ENCODE measurements around the gene GEN1. TPM values are rescaled to one million over a fixed set of nuclear protein-coding genes. Genes with fewer than 3 reads are reported as not detected.

The GEN1 gene
- total RNA-seq, 1 experiment from 2014 or later, result 36.5 TPM

DNA sequence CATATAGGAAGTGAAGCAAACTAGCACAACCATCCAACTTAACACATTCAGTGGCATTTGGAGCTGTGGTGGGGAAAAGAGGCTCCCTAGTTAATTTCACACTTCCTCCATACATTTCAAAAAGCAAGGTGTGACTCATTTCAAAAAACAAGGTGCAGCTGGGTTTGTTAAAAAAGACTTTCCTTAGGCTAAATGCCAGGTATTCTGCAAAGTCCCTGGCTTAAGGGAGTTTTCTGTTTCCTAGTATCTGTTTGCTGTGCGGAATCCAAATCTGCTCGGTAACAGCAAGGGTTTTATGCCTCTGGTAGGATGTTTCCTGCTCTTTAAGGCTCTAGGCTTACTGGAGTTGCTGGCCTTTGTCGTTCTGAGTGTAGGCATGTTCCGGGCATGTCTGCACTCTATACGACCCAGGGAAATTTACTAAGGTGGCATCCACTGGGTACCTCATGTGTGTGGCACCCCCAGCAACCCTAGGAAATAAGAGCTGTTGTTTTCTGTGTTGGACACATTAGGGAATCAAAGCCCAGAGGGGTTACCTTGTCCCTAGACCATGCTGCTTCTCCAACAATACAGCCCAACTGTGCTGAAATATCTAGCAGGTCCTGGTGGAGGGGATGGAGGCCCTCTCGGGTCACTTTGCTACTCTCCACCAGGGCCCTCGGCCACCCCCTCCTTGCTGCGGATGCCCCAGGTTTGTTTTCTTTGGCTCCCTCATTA lies 61.7 kb downstream of the GEN1 start:
- Mint-ChIP-seq H3K27ac (ENCODE audit: unreplicated experiment) (no peak overlapping the region), H3K27me3 (ENCODE audit: insufficient read depth, unreplicated experiment) (peaks cover 19% of the 10 kb centered on the region), H3K36me3 (ENCODE audit: insufficient read depth, unreplicated experiment) (no peaks in the 10 kb centered on the region), H3K4me1 (ENCODE audit: low read depth, unreplicated experiment) (no peaks in the 10 kb centered on the region), H3K4me3 (ENCODE audit: unreplicated experiment) (no peak overlapping the region), H3K9me3 (ENCODE audit: unreplicated experiment) (no peaks in the 10 kb centered on the region)
- H3K27me3 ChIP-seq (replicated peaks; ENCODE audit: control insufficient read depth, insufficient read depth, low read length), result peaks cover 2% of the 10 kb centered on the region
- H3K9me3 ChIP-seq, result no peaks in the 10 kb centered on the region
- no peaks in the 10 kb centered on the region for H3K4me1 ChIP-seq
- H3K4me3 ChIP-seq (ENCODE audit: low read depth, low read length), result no peak overlapping the region
- ChIA-PET POLR2A (no interaction called here), CTCF (no interaction called here)
- DNase-seq, result no peak
- no peaks in the 10 kb centered on the region for H3K36me3 ChIP-seq (ENCODE audit: control insufficient read depth, insufficient read depth, low read length)
- BruUV-seq (replicated peaks), result no TSS peak
- intact Hi-C loops (cut with micrococcal nuclease; ENCODE audit: unreplicated experiment), result no loop called here
- no peak for TF ChIP-seq CTCF (IDR thresholded peaks at IDR 0.05; ENCODE audit: insufficient read depth in 1 of 2, low read depth in 1 of 2, low read length in 1 of 2, severe bottlenecking in 1 of 2, unreplicated experiment in 1 of 2)

GRCh38 chr2:17816396-17817245 lies 62.7 kb downstream of the GEN1 start, which contains the start of gene MSGN1:
MSGN1 (plus strand) TSS chr2:17816460; CDS start chr2:17816519, 59 bp downstream.
- no peaks in the 10 kb centered on the region for H3K36me3 Mint-ChIP-seq (ENCODE audit: insufficient read depth, unreplicated experiment)
- H3K27me3 Mint-ChIP-seq (ENCODE audit: insufficient read depth, unreplicated experiment), result peaks cover 19% of the 10 kb centered on the region
- no peaks in the 10 kb centered on the region for H3K4me1 Mint-ChIP-seq (ENCODE audit: low read depth, unreplicated experiment)
- Histone ChIP-seq H3K4me3 (ENCODE audit: low read depth, low read length) (no peak within 1 kb of the TSS), H3K9me3 (no peaks in the 10 kb centered on the region), H3K36me3 (ENCODE audit: control insufficient read depth, insufficient read depth, low read length) (no peaks in the 10 kb centered on the region), H3K4me1 (no peaks in the 10 kb centered on the region), H3K27me3 (replicated peaks; ENCODE audit: control insufficient read depth, insufficient read depth, low read length) (peaks cover 2% of the 10 kb centered on the region)
- intact Hi-C loops (cut with micrococcal nuclease; ENCODE audit: unreplicated experiment), result no loop called here
- no TSS peak for BruUV-seq (replicated peaks)
- TF ChIP-seq CTCF (IDR thresholded peaks at IDR 0.05; ENCODE audit: insufficient read depth in 1 of 2, low read depth in 1 of 2, low read length in 1 of 2, severe bottlenecking in 1 of 2, unreplicated experiment in 1 of 2), result no peak
- H3K9me3 Mint-ChIP-seq (ENCODE audit: unreplicated experiment), result no peaks in the 10 kb centered on the region
- DNase-seq, result no peak
- H3K27ac Mint-ChIP-seq (ENCODE audit: unreplicated experiment), result no peak within 1 kb of the TSS
- POLR2A ChIA-PET, result no interaction called here
- no peak within 1 kb of the TSS for H3K4me3 Mint-ChIP-seq (ENCODE audit: unreplicated experiment)
- CTCF ChIA-PET, result no interaction called here

- Histone ChIP-seq H3K36me3 (ENCODE audit: control insufficient read depth, insufficient read depth, low read length) (no peaks in the 10 kb centered on the region), H3K4me3 (ENCODE audit: low read depth, low read length) (no peak overlapping the region), H3K9me3 (no peaks in the 10 kb centered on the region), H3K4me1 (no peaks in the 10 kb centered on the region), H3K27me3 (replicated peaks; ENCODE audit: control insufficient read depth, insufficient read depth, low read length) (peaks cover 2% of the 10 kb centered on the region)
- POLR2A ChIA-PET, result no interaction called here
- Mint-ChIP-seq H3K4me3 (ENCODE audit: unreplicated experiment) (no peak overlapping the region), H3K36me3 (ENCODE audit: insufficient read depth, unreplicated experiment) (no peaks in the 10 kb centered on the region), H3K27me3 (ENCODE audit: insufficient read depth, unreplicated experiment) (peaks cover 14% of the 10 kb centered on the region), H3K27ac (ENCODE audit: unreplicated experiment) (no peak overlapping the region), H3K4me1 (ENCODE audit: low read depth, unreplicated experiment) (no peaks in the 10 kb centered on the region), H3K9me3 (ENCODE audit: unreplicated experiment) (no peaks in the 10 kb centered on the region)
- CTCF ChIA-PET, result no interaction called here
- BruUV-seq (replicated peaks), result no TSS peak
- intact Hi-C loops (cut with micrococcal nuclease; ENCODE audit: unreplicated experiment), result no loop called here
- no peak for TF ChIP-seq CTCF (IDR thresholded peaks at IDR 0.05; ENCODE audit: insufficient read depth in 1 of 2, low read depth in 1 of 2, low read length in 1 of 2, severe bottlenecking in 1 of 2, unreplicated experiment in 1 of 2)
- no peak for DNase-seq
These were observed 64.4 kb downstream of the GEN1 start for GRCh38 chr2:17818235-17818815.
